CD4-positive, CD25-positive, alpha-beta regulatory T cell (primary cell): ENCODE results near the gene SPTSSB. TPM values are rescaled to one million over a fixed set of nuclear protein-coding genes. Genes with fewer than 3 reads are reported as not detected.

Experiments used
- ATAC-seq, 2 donors: fragments of 150-1000 bp; cut with Tn5 transposase; one replicate each; pipeline ENCODE4 v1.10.0; 2021; ENCODE audit warnings: low read depth in 2 of 2, moderate number of reproducible peaks in 2 of 2, moderate library complexity in 1 of 2
- DNase-seq, 3 donors: peaks; one replicate each; pipeline versions ENCODE4 v3.0.0 to v3.0.0-alpha.2; 2012 to 2022; ENCODE audit warnings: mixed read lengths in 1 of 3
- H3K27ac ChIP-seq: one replicate; pipeline ENCODE4 v1.7.0; 2013; ENCODE audit warnings: mild to moderate bottlenecking, low read length; ENCODE audit not compliant: insufficient read depth, poor library complexity, severe bottlenecking
- H3K27me3 ChIP-seq: one replicate; pipeline ENCODE4 v1.7.0; 2013; ENCODE audit warnings: low read length; ENCODE audit not compliant: control insufficient read depth, insufficient read depth
- H3K36me3 ChIP-seq: one replicate; pipeline ENCODE4 v1.7.0; 2013; ENCODE audit warnings: mild to moderate bottlenecking, low read length, moderate library complexity; ENCODE audit not compliant: control insufficient read depth, insufficient read depth
- H3K4me1 ChIP-seq: 2 replicates; pipeline ENCODE4 v1.7.0; 2013; ENCODE audit warnings: mild to moderate bottlenecking, low read length; ENCODE audit not compliant: insufficient read depth, control insufficient read depth, poor library complexity, severe bottlenecking
- H3K4me3 ChIP-seq: one replicate; pipeline ENCODE4 v1.7.0; 2013; ENCODE audit warnings: low read depth, mild to moderate bottlenecking, low read length, moderate library complexity
- H3K9me3 ChIP-seq, 2 experiments: 1 replicate in 1 of 2; 2 replicates in 1 of 2; pipeline ENCODE4 v1.7.0; 2013; ENCODE audit warnings: low read length in 2 of 2, mild to moderate bottlenecking in 1 of 2, moderate library complexity in 1 of 2; ENCODE audit not compliant: control insufficient read depth in 2 of 2
- H3K27ac Mint-ChIP-seq, 3 donors: one replicate each; pipeline ENCODE4 v1.8.0; 2020 to 2022; ENCODE audit warnings: mild to moderate bottlenecking in 3 of 3, mixed read lengths in 3 of 3, moderate library complexity in 2 of 3
- H3K27me3 Mint-ChIP-seq: one replicate; pipeline ENCODE4 v1.8.0; 2022; ENCODE audit warnings: mild to moderate bottlenecking, mixed read lengths
- H3K36me3 Mint-ChIP-seq: one replicate; pipeline ENCODE4 v1.8.0; 2020; ENCODE audit warnings: mixed read lengths
- H3K4me1 Mint-ChIP-seq, 4 donors: one replicate each; pipeline ENCODE4 v1.8.0; 2020 to 2022; ENCODE audit warnings: mixed read lengths in 4 of 4, mild to moderate bottlenecking in 1 of 4
- H3K4me3 Mint-ChIP-seq, 4 donors: one replicate each; pipeline ENCODE4 v1.8.0; 2020 to 2022; ENCODE audit warnings: mild to moderate bottlenecking in 4 of 4, mixed read lengths in 4 of 4, moderate library complexity in 3 of 4
- H3K9me3 Mint-ChIP-seq, 7 donors: one replicate each; pipeline ENCODE4 v1.8.0; 2020 to 2022; ENCODE audit warnings: mixed read lengths in 7 of 7, mild to moderate bottlenecking in 3 of 7, moderate library complexity in 2 of 7
- polyA plus RNA-seq, 4 donors: library from polyadenylated mRNA; unstranded; fragments of 300-500 nt; fragmentation: Illumina TruSeq; gene quantifications; one replicate each; pipeline ENCODE4 v1.2.3, GENCODE V29; 2021
- total RNA-seq: library from RNA; stranded (reverse); gene quantifications from one replicate; pipeline ENCODE4 v1.2.3, GENCODE V29; 2022

Gene SPTSSB
- total and polyA plus RNA-seq, 5 donors from 2014 or later = 0.10 to 1.0 (median 0.29) TPM; not detected in 2

- ATAC-seq (no peak), DNase-seq (no peak)
- Mint-ChIP-seq H3K9me3 (peaks cover 0 to 3% (median 0%) of the 10 kb centered on the region in 7 donors), H3K27me3 (peaks cover 6% of the 10 kb centered on the region), H3K4me1 (peaks cover 0 to 9% (median 0%) of the 10 kb centered on the region in 4 donors), H3K36me3 (no peaks in the 10 kb centered on the region), H3K27ac (no peak overlapping the region), H3K4me3 (no peak overlapping the region)
- H3K9me3 ChIP-seq = no peaks in the 10 kb centered on the region
- H3K27ac ChIP-seq = no peak overlapping the region
- H3K27me3 ChIP-seq = no peaks in the 10 kb centered on the region
- no peak overlapping the region for H3K4me3 ChIP-seq
- no peaks in the 10 kb centered on the region for H3K4me1 ChIP-seq
- H3K36me3 ChIP-seq = no peaks in the 10 kb centered on the region
Measured at GRCh38 chr3:161412123-161412522, 40.8 kb upstream of the SPTSSB start.

GRCh38 chr3:161409858-161410257 lies 38.5 kb upstream of the SPTSSB start:
- Mint-ChIP-seq H3K27me3 (peaks cover 10% of the 10 kb centered on the region), H3K27ac (no peak overlapping the region), H3K4me1 (peaks cover 0 to 25% (median 6%) of the 10 kb centered on the region in 4 donors)

GRCh38 chr3:161409069-161409468 lies 37.8 kb upstream of the SPTSSB start:
- H3K27ac ChIP-seq = no peak overlapping the region
- peaks cover 0 to 25% (median 6%) of the 10 kb centered on the region in 4 donors for H3K4me1 Mint-ChIP-seq
- DNase-seq (peak in 2 of 3 donors; percentile 41 to 51), ATAC-seq (no peak)
- H3K9me3 ChIP-seq = no peaks in the 10 kb centered on the region
- no peaks in the 10 kb centered on the region for H3K36me3 ChIP-seq
- H3K9me3 Mint-ChIP-seq = no peaks in the 10 kb centered on the region
- no peak overlapping the region for H3K27ac Mint-ChIP-seq
- no peaks in the 10 kb centered on the region for H3K36me3 Mint-ChIP-seq
- H3K4me3 Mint-ChIP-seq = no peak overlapping the region
- no peak overlapping the region for H3K4me3 ChIP-seq
- H3K27me3 Mint-ChIP-seq = peaks cover 10% of the 10 kb centered on the region
- peaks cover 5% of the 10 kb centered on the region for H3K4me1 ChIP-seq
- no peaks in the 10 kb centered on the region for H3K27me3 ChIP-seq

More at GRCh38 chr3:161409858-161410257, 38.5 kb upstream of the SPTSSB start:
- no peaks in the 10 kb centered on the region for H3K9me3 ChIP-seq
- H3K27ac ChIP-seq = no peak overlapping the region
- Mint-ChIP-seq H3K9me3 (no peaks in the 10 kb centered on the region), H3K4me3 (no peak overlapping the region), H3K36me3 (no peaks in the 10 kb centered on the region)
- DNase-seq (no peak), ATAC-seq (no peak)
- H3K4me1 ChIP-seq = peaks cover 5% of the 10 kb centered on the region
- no peak overlapping the region for H3K4me3 ChIP-seq
- H3K27me3 ChIP-seq = no peaks in the 10 kb centered on the region
- H3K36me3 ChIP-seq = no peaks in the 10 kb centered on the region

GRCh38 chr3:161406594-161407555 lies 35.6 kb upstream of the SPTSSB start:
- no peak for ATAC-seq
- H3K36me3 ChIP-seq = no peaks in the 10 kb centered on the region
- peak in 1 of 3 donors; percentile 13 for DNase-seq
- no peak overlapping the region for H3K27ac ChIP-seq
- Mint-ChIP-seq H3K9me3 (no peaks in the 10 kb centered on the region), H3K27me3 (peaks cover 10% of the 10 kb centered on the region), H3K4me3 (no peak overlapping the region), H3K27ac (no peak overlapping the region), H3K4me1 (peaks cover 0 to 25% (median 6%) of the 10 kb centered on the region in 4 donors), H3K36me3 (no peaks in the 10 kb centered on the region)
- H3K4me1 ChIP-seq = peaks cover 5% of the 10 kb centered on the region
- H3K9me3 ChIP-seq = no peaks in the 10 kb centered on the region
- no peak overlapping the region for H3K4me3 ChIP-seq
- no peaks in the 10 kb centered on the region for H3K27me3 ChIP-seq

- no peaks in the 10 kb centered on the region for H3K27me3 ChIP-seq
- no peaks in the 10 kb centered on the region for H3K9me3 ChIP-seq
- no peak for DNase-seq
- H3K27ac ChIP-seq = no peak overlapping the region
- Mint-ChIP-seq H3K27ac (peak overlapping the region in 1 of 3 donors; percentile 24), H3K27me3 (peaks cover 9% of the 10 kb centered on the region), H3K36me3 (no peaks in the 10 kb centered on the region), H3K9me3 (no peaks in the 10 kb centered on the region), H3K4me3 (no peak overlapping the region), H3K4me1 (peaks cover 0 to 25% (median 6%) of the 10 kb centered on the region in 4 donors)
- no peaks in the 10 kb centered on the region for H3K36me3 ChIP-seq
- no peak overlapping the region for H3K4me3 ChIP-seq
- H3K4me1 ChIP-seq = peaks cover 5% of the 10 kb centered on the region
- no peak for ATAC-seq
Measured at GRCh38 chr3:161405836-161406235, 34.5 kb upstream of the SPTSSB start.

GRCh38 chr3:161405087-161405486 lies 33.8 kb upstream of the SPTSSB start:
- Histone ChIP-seq H3K27me3 (no peaks in the 10 kb centered on the region), H3K36me3 (no peaks in the 10 kb centered on the region), H3K4me3 (no peak overlapping the region), H3K9me3 (no peaks in the 10 kb centered on the region), H3K27ac (no peak overlapping the region), H3K4me1 (peaks cover 5% of the 10 kb centered on the region)
- ATAC-seq (no peak), DNase-seq (no peak)
- H3K9me3 Mint-ChIP-seq = no peaks in the 10 kb centered on the region
- H3K4me3 Mint-ChIP-seq = no peak overlapping the region
- no peak overlapping the region for H3K27ac Mint-ChIP-seq
- no peaks in the 10 kb centered on the region for H3K36me3 Mint-ChIP-seq
- peaks cover 4% of the 10 kb centered on the region for H3K27me3 Mint-ChIP-seq
- peaks cover 0 to 25% (median 6%) of the 10 kb centered on the region in 4 donors for H3K4me1 Mint-ChIP-seq

GRCh38 chr3:161403251-161403650 lies 31.9 kb upstream of the SPTSSB start:
- Histone ChIP-seq H3K4me3 (no peak overlapping the region), H3K4me1 (peaks cover 5% of the 10 kb centered on the region), H3K27me3 (no peaks in the 10 kb centered on the region), H3K9me3 (no peaks in the 10 kb centered on the region), H3K27ac (no peak overlapping the region), H3K36me3 (no peaks in the 10 kb centered on the region)
- peaks cover 0 to 32% (median 6%) of the 10 kb centered on the region in 4 donors for H3K4me1 Mint-ChIP-seq
- DNase-seq = no peak
- no peaks in the 10 kb centered on the region for H3K9me3 Mint-ChIP-seq
- no peak overlapping the region for H3K27ac Mint-ChIP-seq
- no peak for ATAC-seq
- H3K27me3 Mint-ChIP-seq = peaks cover 4% of the 10 kb centered on the region
- no peak overlapping the region for H3K4me3 Mint-ChIP-seq
- no peaks in the 10 kb centered on the region for H3K36me3 Mint-ChIP-seq
